Activated CD4-positive, alpha-beta T cell treated with anti-CD3 and anti-CD28 coated beads, Interleukin-2, Interleukin-4, amounts not matched to agents 100 ng/mL and 50 ng/mL, durations not matched to agents 16 hours and 8 hours (primary cell): ENCODE results near the gene JPH4.
"Not testable (repeated sequence)": the region's sequence is repeated elsewhere in the genome, so short reads cannot be mapped to it uniquely, and the experiment has no call there.

ENCODE experiments used
- DNase-seq: peaks from one replicate; pipeline ENCODE4 v3.0.0-alpha.2; 2020; ENCODE audit warnings: low spot score

Gene JPH4

DNA sequence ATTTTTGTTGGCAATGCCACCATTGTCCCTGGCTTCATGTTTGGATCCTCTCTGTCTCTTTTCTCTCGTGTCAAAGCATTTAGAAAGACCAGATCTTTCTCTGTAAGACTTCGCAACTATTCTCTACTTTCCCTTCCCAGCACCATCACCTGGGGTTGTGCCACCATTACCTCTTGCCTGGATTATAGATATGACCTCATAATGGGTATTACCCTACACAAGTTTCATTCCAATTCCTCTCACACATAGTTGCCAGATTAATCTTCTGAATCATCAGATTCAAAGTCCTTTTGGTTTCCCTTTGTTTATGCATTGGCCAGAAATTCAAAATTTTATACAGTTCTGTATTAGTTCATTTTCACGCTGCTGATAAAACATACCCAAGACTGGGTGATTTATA is 30.4 kb upstream of the JPH4 start:
- no peak for DNase-seq

DNA sequence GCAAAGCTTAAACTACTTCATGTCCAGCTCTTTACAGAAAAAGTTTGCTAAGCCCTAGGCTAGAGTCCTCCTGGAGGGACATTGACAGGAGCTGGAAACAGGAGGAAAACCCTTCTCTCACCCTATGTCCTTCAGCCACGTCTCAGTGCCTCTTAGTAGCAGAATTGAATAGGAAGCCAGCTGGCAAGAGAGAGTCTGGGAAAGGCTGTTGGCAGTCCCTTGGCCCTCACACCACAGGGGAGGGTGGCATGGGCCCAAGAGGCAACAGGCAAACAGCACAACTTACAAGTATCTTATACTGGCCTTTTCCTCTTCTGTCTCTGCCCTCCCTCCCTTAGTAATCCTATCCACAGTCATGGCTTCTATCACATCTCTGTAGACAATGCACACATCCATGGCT is 29.9 kb upstream of the JPH4 start:
- DNase-seq, result no peak

- DNase-seq, result peak; percentile 72
Observed at GRCh38 chr14:23605931-23606585, 27.5 kb upstream of the JPH4 start.

GRCh38 chr14:23604675-23605170 is 26.1 kb upstream of the JPH4 start:
- no peak for DNase-seq

- no peak for DNase-seq
Observed at GRCh38 chr14:23604148-23604547, 25.6 kb upstream of the JPH4 start.

DNA sequence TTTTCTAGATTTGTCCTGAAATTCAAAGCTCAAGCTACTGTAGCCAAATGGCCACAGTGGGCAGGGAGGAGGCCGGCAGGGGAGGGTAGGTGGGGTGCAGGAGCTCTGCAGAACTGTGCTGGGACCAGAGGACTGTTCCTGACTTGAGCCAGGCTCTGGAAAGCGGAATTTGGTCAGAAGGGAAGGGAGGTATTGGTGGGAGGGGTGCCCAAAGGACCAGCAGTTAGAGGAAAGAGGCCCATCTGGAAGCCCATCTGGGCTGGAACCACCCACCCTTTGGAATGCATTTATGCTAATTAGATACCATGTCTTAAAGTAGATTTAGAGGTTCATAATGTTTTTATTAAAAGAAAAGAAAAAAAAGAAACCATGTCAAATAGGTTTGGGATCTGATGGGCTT is 24.5 kb upstream of the JPH4 start:
- DNase-seq, result no peak

GRCh38 chr14:23602181-23603095 is 23.8 kb upstream of the JPH4 start:
- no peak for DNase-seq

GRCh38 chr14:23601845-23602180 is 23.2 kb upstream of the JPH4 start:
- no peak for DNase-seq

DNA sequence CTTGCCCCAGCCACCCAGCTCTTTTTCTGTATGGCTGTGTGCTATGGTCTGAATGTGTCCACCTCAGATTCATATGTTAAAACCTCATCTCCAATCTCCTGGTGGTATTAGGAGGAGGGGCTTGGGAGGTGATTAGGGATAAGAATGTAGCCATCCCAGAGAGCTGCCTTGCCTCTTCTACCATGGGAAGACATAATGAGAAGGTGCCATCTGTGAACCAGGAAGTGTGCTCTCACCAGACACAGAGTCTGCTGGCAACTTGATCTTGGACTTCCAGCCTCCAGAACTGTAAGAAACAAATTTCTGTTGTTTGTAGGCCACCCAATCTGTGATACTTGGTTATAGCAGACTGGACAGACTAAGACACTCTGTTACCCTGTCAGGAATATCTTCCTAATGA is 22.8 kb upstream of the JPH4 start:
- no peak for DNase-seq

GRCh38 chr14:23600806-23601205 is 22.2 kb upstream of the JPH4 start:
- no peak for DNase-seq

DNA sequence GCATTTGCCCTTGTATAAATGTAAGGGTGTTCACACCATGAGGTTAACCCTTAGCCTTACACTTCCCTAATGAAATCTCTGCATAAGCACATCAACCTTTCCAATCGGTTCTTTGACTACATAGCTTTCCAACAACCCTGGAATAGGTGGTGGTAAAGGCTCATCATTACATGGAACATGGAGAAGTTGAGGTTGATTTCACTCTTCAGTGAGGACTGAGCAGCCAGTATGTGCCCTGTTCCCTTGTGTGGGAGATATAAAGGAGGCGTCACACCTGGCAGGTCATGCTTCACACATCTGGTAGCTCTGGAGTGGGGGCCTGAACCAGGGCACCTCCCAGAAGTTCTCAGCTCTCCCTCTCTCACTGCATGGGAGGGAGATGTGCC is 21.7 kb upstream of the JPH4 start:
- DNase-seq, result no peak

DNA sequence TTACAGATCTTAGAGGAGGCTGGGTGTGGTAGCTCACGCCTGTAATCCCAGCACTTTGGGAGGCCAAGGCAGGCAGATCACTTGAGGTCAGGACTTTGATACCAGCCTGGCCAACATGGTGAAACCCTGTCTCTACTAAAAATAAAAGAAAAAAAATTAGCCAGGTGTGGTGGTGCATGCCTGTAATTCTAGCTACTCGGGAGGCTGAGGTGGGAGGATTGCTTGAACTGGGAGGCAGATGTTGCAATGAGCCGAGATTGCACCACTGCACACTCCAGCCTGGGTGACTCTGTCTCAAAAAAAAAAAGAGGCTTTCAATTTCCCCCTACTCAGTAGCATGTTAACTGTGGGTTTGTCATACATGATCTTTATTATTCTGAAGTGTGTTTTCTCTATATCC is 15.6 kb upstream of the JPH4 start:
- not testable (repeated sequence) for DNase-seq

DNA sequence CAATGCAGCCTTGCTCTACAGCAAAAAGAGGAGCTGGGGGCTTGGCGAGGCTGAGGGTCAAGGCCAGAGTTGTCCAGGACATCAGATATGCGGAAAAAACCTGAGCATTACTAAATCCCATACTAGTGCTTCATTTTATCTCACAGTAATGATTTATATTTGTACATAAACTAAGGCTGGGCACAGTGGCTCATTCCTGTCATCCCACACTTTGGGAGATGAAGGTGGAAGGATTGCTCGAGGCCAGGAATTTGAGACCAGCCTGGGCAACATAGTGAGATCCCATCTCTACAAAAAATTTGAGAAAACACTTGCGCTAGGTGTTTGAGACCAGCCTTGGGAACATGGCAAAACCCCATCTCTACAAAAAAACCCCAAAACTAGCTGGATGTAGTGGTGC is 11.6 kb upstream of the JPH4 start:
- DNase-seq, result no peak

DNA sequence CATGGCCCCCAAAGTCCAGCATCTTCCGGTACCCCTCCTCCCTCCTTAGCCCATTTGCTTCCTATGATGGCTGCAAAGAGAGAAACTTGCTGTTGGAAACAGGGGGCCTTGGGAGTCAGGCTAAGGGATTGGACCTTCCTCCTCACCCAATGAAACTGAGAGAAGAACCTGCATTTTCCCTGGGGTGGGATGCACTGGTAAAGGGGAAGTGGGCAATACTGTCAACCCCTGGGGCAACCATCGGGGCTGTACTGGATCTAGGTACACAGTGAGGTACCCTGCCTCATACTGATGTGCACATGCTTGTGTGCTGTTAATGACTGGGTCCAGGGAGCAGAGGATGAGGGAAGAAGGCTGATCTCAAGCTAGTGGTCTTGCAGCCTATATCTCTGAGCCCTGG is 11.0 kb upstream of the JPH4 start:
- no peak for DNase-seq

DNA sequence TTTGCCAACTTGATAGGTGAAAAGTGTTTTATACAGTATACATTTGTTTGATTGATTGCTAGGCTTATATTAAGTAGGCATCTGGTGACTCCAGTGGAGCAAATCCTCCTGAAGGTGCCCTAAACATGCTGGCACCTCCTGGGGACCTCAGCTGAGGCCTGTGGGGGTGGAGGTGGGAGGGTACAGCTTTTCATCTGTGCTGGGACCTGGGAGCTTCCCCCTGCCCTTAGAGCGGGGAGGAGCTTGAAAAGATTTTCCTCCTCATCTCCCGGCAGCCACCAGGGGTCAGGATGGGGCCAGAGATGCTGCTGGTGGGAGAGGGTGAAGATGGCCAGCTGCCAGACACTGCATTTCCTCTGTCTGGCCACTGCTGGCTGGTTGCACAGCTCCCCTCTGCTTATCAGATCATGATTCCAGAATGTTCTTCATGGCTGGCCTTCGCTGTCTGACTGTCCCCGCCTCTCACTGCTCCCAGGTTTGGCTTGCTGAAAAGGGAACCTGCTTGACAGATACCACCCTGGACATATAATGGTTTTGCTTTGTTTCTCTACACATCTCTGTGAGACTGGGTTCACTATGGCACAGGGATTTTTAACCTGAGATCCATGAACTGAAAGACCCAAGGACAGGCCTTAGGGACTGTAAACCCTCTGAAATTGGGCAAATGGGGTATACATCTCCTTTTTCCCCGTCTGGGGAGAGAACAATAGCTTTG is 10.5 kb upstream of the JPH4 start:
- DNase-seq, result peak; percentile 77

GRCh38 chr14:23584527-23585203 is 6.1 kb upstream of the JPH4 start:
- not testable (repeated sequence) for DNase-seq

GRCh38 chr14:23583761-23584526 is 5.4 kb upstream of the JPH4 start:
- not testable (repeated sequence) for DNase-seq

DNA sequence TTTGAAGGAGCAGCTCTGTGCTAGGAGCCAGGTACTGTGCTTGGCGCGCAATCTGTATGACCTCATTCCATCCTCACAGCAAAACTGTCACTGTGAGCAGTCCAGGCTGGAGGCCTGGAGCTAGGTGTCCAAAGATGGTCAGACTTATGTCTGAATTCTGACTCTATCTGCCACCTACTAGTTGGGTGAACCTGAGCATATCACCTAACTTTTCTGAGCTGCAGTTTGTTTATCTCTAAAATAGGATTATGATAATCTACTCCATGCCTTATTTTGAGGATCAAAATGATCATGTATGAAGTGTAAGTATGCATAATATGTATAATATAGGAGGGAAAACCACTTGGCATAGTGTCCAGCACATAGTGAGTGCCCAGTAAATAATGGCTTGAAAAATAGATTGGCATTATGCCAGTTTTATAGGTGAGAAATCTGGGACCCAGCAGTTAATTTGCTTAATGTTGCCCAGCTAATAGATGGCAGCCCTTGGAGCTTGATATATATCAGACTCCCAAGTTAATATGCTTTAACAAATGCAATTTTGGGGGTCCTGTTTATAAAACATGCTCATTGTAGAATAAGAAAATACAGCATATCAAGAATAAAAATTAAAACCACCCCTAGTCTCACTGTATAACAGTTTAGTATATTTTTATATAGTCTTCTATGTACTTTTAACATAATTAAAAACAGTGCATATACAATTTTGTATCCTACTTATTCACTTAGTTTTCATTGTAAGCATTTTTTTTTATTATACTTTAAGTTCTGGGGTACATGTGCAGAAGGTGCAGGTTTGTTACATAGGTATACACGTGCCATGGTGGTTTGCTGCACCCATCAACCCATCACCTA is 4.5 kb upstream of the JPH4 start:
- no peak for DNase-seq

GRCh38 chr14:23580948-23581281 is 2.3 kb upstream of the JPH4 start:
- no peak for DNase-seq

DNA sequence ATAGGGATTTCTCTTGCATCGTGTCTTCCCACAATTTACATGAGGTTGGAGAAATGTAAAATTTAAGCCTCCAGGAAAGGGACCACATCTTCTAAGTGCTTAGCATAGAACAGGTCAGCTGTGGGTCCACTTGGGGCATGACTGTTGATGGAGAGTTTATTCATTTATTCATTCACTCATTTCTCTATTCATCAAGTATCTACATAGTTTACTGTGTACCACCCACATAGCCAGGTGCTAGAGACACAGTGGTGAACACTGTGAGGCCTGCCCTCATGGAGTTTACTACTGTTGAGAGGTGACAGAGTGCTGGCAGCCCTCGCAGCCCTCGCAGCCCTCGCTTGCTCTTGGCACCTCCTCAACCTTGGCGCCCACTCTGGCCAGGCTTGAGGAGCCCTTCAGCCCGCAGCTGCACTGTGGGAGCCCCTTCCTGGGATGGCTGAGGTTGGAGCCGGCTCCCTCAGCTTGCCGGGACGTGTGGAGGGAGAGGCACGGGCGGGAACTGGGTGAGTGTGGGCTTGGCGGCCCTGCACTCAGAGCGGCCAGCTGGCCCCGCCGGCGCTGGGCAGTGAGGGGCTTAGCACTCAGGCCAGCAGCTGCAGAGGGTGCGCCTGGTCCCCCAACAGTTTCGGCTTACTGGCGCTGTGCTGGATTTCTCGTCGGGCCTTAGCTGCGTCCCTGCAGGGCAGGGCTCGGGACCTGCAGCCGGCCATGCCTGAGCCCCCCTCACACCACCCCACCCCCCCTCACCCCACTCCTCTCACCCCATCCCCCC is 1.7 kb upstream of the JPH4 start:
- DNase-seq, result no peak
